ENCODE results near the gene CGNL1.

- TF ChIP-seq CTCF (conservative IDR thresholded peaks at IDR 0.05) (no peak), EZH2 (IDR thresholded peaks at IDR 0.05; ENCODE audit: low read depth) (no peak)
These were observed 194.0 kb downstream of the CGNL1 start for GRCh38 chr15:57570340-57570739.
